ENCODE measurements around the gene FAM217B.

DNA sequence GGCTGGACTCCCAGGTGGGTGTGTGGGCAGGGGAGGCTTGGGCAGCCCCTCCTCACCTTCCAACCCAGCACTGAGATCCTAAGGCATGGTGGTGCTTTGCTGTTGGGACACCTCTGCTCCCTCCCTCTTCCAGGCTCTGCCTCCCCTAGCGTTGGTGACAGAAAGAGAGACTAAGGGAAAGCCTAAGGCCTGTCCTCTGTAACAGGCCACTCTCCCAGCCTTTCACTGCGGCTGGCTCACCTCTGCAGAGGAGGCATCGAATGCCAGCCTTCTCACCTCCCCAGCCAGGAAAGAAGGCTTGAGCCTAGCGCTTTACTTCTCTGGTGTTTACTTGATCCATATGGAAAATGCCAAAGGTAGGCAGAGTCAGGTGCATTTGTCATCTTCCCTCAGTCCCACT, 14.5 kb downstream of the FAM217B start:
- no peak for TF ChIP-seq CTCF (IDR thresholded peaks at IDR 0.05)
- TF ChIP-seq POLR2A (IDR thresholded peaks at IDR 0.05): no peak
- no peak for TF ChIP-seq EP300 (IDR thresholded peaks at IDR 0.05)
